Parathyroid adenoma (tissue), 2 donors: ENCODE measurements around the gene ACTR5.
"Not testable (repeated sequence)": the region's sequence is repeated elsewhere in the genome, so short reads cannot be mapped to it uniquely, and the experiment has no call there.

Experiments used
- H2AFZ ChIP-seq: fragments of 300-600 bp; sonication (generic); one replicate; pipeline ENCODE4 v1.7.0; 2017; ENCODE audit warnings: antibody characterized with exemption, mild to moderate bottlenecking
- H3K27ac ChIP-seq: fragments of 300-600 bp; sonication (generic); one replicate; pipeline ENCODE4 v1.7.0; 2017
- H3K27me3 ChIP-seq: fragments of 300-600 bp; sonication (generic); one replicate; pipeline ENCODE4 v1.7.0; 2017; ENCODE audit warnings: low read length; ENCODE audit not compliant: control insufficient read depth, insufficient read depth
- H3K36me3 ChIP-seq: fragments of 300-600 bp; sonication (generic); one replicate; pipeline ENCODE4 v1.7.0; 2017; ENCODE audit warnings: low read length; ENCODE audit not compliant: control insufficient read depth, insufficient read depth
- H3K4me1 ChIP-seq: fragments of 300-600 bp; sonication (generic); one replicate; pipeline ENCODE4 v1.7.0; 2017; ENCODE audit warnings: control low read depth
- H3K4me2 ChIP-seq: fragments of 300-600 bp; sonication (generic); one replicate; pipeline ENCODE4 v1.7.0; 2017; ENCODE audit warnings: low read length
- H3K4me3 ChIP-seq: fragments of 300-600 bp; sonication (generic); one replicate; pipeline ENCODE4 v1.7.0; 2017; ENCODE audit warnings: low read depth, low read length
- H3K79me2 ChIP-seq: fragments of 300-600 bp; sonication (generic); one replicate; pipeline ENCODE4 v1.7.0; 2017; ENCODE audit warnings: control low read depth
- H3K9ac ChIP-seq: fragments of 300-600 bp; sonication (generic); one replicate; pipeline ENCODE4 v1.7.0; 2017; ENCODE audit warnings: mild to moderate bottlenecking
- H3K9me3 ChIP-seq: fragments of 300-600 bp; sonication (generic); one replicate; pipeline ENCODE4 v1.7.0; 2017; ENCODE audit warnings: low read length; ENCODE audit not compliant: control insufficient read depth
- CTCF ChIP-seq: fragments of 300-600 bp; sonication (generic); IDR thresholded peaks from one replicate; pipeline ENCODE4 v1.7.0; 2017; ENCODE audit warnings: antibody characterized with exemption, mild to moderate bottlenecking
- donor health status: primary hyperparathyroidism.

The ACTR5 gene

GRCh38 chr20:38790200-38791053 lies 42.2 kb downstream of the ACTR5 start:
- no peak overlapping the region for H3K4me2 ChIP-seq
- no peaks in the 10 kb centered on the region for H3K9me3 ChIP-seq
- H3K79me2 ChIP-seq = no peaks in the 10 kb centered on the region
- no peak overlapping the region for H2AFZ ChIP-seq
- no peaks in the 10 kb centered on the region for H3K27me3 ChIP-seq
- H3K36me3 ChIP-seq = no peaks in the 10 kb centered on the region
- TF ChIP-seq CTCF = no peak
- no peak overlapping the region for H3K4me3 ChIP-seq
- H3K27ac ChIP-seq = no peak overlapping the region
- no peak overlapping the region for H3K9ac ChIP-seq
- H3K4me1 ChIP-seq = no peaks in the 10 kb centered on the region

- TF ChIP-seq CTCF = no peak
- Histone ChIP-seq H3K9me3 (no peaks in the 10 kb centered on the region), H3K27ac (no peak overlapping the region), H3K4me1 (no peaks in the 10 kb centered on the region), H3K4me2 (no peak overlapping the region), H3K27me3 (no peaks in the 10 kb centered on the region), H3K79me2 (no peaks in the 10 kb centered on the region), H3K36me3 (no peaks in the 10 kb centered on the region), H3K4me3 (no peak overlapping the region), H2AFZ (no peak overlapping the region), H3K9ac (no peak overlapping the region)
Measured at GRCh38 chr20:38791291-38791690, 43.0 kb downstream of the ACTR5 start.

- Histone ChIP-seq H3K9me3 (no peaks in the 10 kb centered on the region), H3K4me2 (no peak overlapping the region), H3K27ac (no peak overlapping the region), H3K79me2 (no peaks in the 10 kb centered on the region), H3K4me3 (no peak overlapping the region), H3K36me3 (no peaks in the 10 kb centered on the region), H3K4me1 (no peaks in the 10 kb centered on the region), H3K9ac (no peak overlapping the region), H3K27me3 (no peaks in the 10 kb centered on the region), H2AFZ (no peak overlapping the region)
- no peak for TF ChIP-seq CTCF
Measured at GRCh38 chr20:38791940-38792339, 43.7 kb downstream of the ACTR5 start.

- H2AFZ ChIP-seq, H3K9me3 ChIP-seq, H3K27me3 ChIP-seq, H3K9ac ChIP-seq, H3K4me1 ChIP-seq, H3K27ac ChIP-seq, H3K79me2 ChIP-seq, H3K4me3 ChIP-seq, H3K4me2 ChIP-seq, H3K36me3 ChIP-seq: not testable (repeated sequence)
Measured at GRCh38 chr20:38794057-38794456, 45.8 kb downstream of the ACTR5 start.

GRCh38 chr20:38798266-38798665 lies 50.0 kb downstream of the ACTR5 start:
- H3K4me3 ChIP-seq = no peak overlapping the region
- no peak overlapping the region for H3K4me2 ChIP-seq
- no peak overlapping the region for H3K9ac ChIP-seq
- no peaks in the 10 kb centered on the region for H3K9me3 ChIP-seq
- no peaks in the 10 kb centered on the region for H3K79me2 ChIP-seq
- TF ChIP-seq CTCF = no peak
- no peaks in the 10 kb centered on the region for H3K27me3 ChIP-seq
- H3K36me3 ChIP-seq = no peaks in the 10 kb centered on the region
- no peak overlapping the region for H3K27ac ChIP-seq
- no peak overlapping the region for H2AFZ ChIP-seq
- no peaks in the 10 kb centered on the region for H3K4me1 ChIP-seq
